HG03521 (cell line): ENCODE results near the gene GALNS.
"Not testable (repeated sequence)": the region's sequence is repeated elsewhere in the genome, so short reads cannot be mapped to it uniquely, and the experiment has no call there.

Experiments used
- ATAC-seq: cut with Tn5 transposase; IDR thresholded peaks from one replicate; pipeline ENCODE4 v1.9.1; 2021; ENCODE audit warnings: mild to moderate bottlenecking, moderate library complexity; ENCODE audit not compliant: unreplicated experiment

Gene GALNS

GRCh38 chr16:88856828-88857727 is at the start of gene GALNS, which contains the start of gene TRAPPC2L:
Gene GALNS, minus strand, starts transcription at chr16:88856947. Its CDS starts 70 bp downstream, at chr16:88856877.
Gene TRAPPC2L, plus strand, starts transcription at chr16:88857127. Its CDS starts 24 bp downstream, at chr16:88857151.
- ATAC-seq: peak; percentile 82

GRCh38 chr16:88906020-88906419 is 49.3 kb upstream of the GALNS start:
- ATAC-seq: no peak

- ATAC-seq: no peak
These were observed 48.8 kb upstream of the GALNS start for GRCh38 chr16:88905563-88905962.

- no peak for ATAC-seq
These were observed 48.1 kb upstream of the GALNS start for GRCh38 chr16:88904676-88905365.

- ATAC-seq: no peak
These were observed 46.5 kb upstream of the GALNS start for GRCh38 chr16:88903267-88903666.

GRCh38 chr16:88902744-88903143 is 46.0 kb upstream of the GALNS start:
- no peak for ATAC-seq

GRCh38 chr16:88901718-88902337 is 45.1 kb upstream of the GALNS start:
- ATAC-seq: no peak

GRCh38 chr16:88900662-88901052 is 43.9 kb upstream of the GALNS start:
- ATAC-seq: no peak

- no peak for ATAC-seq
These were observed 43.3 kb upstream of the GALNS start for GRCh38 chr16:88899901-88900661.

- ATAC-seq: no peak
These were observed 41.1 kb upstream of the GALNS start for GRCh38 chr16:88897696-88898425.

GRCh38 chr16:88896238-88897070 is 39.7 kb upstream of the GALNS start:
- ATAC-seq: no peak

GRCh38 chr16:88895335-88895734 is 38.6 kb upstream of the GALNS start:
- no peak for ATAC-seq

- no peak for ATAC-seq
These were observed 38.0 kb upstream of the GALNS start for GRCh38 chr16:88894681-88895300.

- not testable (repeated sequence) for ATAC-seq
These were observed 37.5 kb upstream of the GALNS start for GRCh38 chr16:88894266-88894665.

- no peak for ATAC-seq
These were observed 36.6 kb upstream of the GALNS start for GRCh38 chr16:88893127-88893968.

- ATAC-seq: no peak
These were observed 35.3 kb upstream of the GALNS start for GRCh38 chr16:88892065-88892464.

GRCh38 chr16:88891083-88891482 is 34.3 kb upstream of the GALNS start:
- ATAC-seq: no peak
